HG03342 (cell line): ENCODE measurements around the gene TOX2.

Experiments used
- ATAC-seq: cut with Tn5 transposase; IDR thresholded peaks from one replicate; pipeline ENCODE4 v1.9.1; 2021; ENCODE audit warnings: mild to moderate bottlenecking, moderate library complexity; ENCODE audit not compliant: unreplicated experiment

Gene TOX2

DNA sequence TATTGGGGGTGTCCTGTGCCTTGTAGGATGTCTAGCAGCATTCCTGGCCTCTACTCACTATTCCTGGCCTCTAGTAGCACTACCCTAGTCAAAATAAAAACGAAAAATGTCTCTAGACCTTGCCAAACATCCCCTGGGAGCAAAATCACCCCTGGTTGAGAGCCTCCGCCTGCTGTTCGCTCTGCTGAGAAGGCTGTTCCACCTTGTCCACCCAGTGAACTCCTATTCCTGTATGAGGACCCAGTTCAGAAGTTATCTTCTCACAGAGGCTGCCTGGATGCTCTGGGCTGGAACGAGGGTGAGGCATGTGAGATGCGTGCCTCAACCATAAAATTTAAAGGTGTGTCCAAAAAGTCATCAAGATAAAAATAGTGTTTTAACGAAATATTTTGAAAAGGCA lies 101.9 kb downstream of the TOX2 start:
- ATAC-seq, result no peak

DNA sequence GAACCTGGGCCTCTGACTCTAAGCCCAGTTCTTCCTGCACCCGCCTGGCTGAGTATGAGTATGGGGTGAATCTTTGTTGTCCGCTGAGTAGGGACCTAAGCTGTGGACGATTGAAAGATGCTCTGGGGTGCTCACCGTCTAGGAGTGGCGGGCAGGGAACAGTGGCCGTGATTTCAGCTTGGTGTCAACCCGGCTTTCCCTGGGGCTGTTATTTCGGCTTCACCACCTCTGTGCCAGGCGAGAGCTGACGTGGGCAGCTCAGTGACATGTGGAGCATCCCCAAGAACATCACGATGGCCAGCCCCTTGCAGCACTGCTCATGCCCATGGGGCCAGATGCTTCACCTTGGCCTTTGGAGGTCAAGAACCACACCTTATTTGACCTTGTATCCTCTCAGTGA lies 102.6 kb downstream of the TOX2 start:
- ATAC-seq, result no peak

DNA sequence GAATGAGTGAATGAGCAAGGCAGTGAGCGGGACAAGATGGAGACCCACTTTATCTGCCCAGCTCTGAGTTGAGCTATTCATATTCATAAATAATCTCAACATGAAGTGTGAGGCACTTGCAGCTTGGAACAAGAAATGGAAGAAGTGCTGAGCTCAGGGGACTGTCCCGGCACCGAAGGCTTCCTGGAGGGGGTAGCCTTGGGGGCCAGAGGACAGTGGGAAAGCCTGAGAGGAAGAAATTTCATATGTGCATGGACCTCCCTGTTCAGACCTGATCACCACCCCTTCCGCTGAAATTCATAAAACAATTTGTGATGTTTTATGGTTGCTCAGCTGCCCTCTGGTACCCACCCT lies 103.2 kb downstream of the TOX2 start:
- no peak for ATAC-seq

DNA sequence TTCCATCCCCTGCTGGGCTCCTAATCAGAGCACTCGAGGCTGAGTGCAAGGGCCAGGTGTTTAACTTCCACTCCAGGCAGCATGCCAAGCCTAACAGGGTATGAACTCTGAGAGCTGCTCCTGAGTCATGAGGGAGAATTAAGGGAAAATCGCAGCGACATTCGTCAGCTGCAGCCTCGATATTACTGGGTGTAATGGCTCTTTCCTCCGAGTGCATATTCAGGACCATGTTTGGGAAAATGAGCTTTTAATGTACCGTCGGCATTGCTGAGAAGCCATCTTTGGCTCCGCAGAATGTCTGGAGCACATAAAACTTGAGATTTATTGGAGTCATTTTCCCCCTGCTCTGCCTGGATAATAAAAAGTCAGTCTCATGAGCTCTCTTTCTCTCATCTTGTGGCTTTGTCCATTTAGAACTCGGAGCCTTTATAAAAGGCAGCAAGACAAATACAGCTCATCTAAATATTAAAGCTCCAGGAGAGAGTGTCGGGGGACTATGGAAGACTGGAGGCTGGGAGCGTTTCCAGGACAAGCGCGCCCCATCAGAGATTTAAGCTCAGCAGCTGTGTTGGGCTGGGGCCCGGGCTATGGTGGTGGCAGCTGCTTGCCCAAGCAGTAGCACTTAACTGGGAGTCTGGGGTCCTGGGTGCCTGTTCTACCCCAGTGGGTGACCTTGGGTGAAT lies 103.7 kb downstream of the TOX2 start:
- ATAC-seq, result no peak

DNA sequence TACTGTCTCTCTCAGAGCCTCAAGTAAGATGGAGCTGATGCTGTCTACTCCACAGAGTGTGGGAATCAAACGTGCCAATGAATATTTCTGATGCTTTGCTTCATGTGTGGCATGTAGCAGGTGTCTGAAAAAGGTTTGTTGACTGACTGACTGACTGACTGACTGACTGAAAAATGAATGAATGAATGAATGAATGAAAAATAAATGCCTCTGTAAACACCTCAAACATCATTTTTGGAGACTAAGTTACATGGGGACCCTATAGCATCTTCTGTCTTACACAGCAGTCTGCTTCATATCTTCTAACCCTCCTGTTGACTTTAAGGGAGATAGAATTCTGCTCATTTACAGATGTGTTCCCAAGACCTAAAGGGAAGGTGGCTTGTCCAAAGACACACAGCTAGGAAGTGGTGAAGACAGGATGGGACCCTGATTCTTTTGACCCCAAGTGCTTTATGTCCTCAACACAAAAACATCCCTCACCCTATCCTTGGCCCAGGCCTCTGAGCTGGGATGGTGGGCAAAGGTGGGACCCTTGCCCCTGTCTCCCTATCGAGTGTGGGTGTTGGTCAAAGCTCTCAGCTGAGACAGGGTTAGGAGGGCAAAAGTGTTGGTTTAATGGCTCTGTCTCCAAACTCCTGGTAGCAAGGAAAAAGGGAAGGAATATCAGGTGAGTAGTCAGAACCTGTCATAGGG lies 104.4 kb downstream of the TOX2 start:
- ATAC-seq, result no peak

DNA sequence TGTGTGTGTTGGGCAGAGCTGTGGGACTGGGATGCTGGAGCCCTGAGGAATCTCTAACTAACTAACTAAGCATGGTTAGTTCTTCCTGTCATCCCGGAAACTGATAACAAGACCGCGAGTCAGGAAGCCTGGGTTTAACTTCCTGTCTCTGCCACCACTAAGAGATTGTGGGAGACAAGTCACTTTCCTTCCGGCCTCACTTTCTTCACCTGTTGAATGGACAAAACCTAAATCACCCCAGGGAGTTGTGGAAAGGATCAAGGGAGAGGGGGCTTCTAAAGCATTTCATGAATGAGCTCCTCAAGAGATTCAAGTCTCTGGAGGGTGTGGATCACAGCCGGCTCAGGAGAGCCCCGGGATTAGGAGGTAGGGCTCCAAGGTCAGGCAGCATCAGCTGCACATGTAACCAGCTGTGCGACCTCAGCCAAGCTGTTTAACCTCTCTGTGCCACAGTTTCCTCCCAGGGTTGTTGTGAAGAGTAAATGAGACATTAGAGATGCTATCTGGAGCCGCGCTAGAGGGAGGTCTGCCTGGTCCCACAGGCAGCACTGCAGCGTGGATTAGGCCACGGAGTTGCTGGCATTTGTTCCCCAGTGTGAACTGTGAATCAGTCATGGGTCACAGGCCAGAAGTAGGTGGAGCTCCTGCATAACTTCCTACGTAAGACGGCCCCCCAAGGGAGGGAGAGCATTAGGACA lies 105.1 kb downstream of the TOX2 start:
- no peak for ATAC-seq

DNA sequence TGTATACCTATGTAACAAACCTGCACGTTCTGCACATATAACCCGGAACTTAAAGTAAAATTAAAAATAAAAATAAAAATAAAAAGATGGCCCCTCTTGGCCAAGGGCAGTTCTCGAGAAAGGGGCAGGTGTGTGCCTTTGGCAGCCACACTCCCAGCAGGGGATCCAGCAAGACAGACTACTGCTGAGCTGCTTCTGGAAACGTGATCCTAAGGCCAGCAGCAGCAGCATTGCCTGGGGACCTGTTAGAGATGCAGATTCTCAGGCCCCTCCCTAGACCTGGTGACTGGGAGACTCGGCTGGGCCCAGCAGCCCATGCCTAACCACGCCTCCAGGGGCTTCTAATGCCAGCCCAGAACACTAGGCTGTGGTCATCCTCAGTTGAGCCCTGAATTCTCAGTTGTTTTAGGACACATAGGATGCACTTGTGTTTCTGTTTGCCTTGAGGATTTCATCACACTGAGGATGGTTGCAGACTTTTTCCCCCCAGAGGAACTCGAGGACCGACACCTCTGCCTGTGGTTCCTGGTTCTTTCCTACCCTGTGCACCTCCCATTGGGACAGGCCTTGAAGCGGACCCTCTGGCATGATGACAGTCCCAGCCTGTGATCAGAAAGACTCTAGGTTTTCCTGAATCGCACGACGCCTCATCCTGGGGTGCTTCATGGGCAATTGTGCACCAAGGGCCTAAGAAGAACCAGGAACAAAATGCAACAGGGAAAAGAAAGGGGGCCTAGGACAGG lies 105.9 kb downstream of the TOX2 start:
- no peak for ATAC-seq

DNA sequence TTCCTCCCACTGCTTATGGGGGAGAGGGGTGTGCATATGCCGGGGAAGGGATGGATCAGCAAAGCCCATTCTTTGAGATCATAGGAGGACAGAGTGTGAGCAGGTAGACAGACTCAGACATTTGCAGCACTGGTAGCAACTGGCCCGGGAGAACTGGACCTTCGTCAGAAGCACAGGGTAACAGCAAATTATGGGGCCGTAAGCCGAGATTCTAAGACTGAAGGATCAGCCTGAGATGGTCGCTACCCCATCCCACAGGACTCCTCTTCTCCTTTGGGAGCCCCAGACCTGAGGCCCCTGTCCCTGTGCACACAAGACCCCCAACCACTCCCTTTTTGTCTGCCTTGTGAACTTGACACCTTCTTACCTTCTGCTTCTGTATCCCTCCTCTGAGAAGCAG lies 106.5 kb downstream of the TOX2 start:
- ATAC-seq, result no peak

DNA sequence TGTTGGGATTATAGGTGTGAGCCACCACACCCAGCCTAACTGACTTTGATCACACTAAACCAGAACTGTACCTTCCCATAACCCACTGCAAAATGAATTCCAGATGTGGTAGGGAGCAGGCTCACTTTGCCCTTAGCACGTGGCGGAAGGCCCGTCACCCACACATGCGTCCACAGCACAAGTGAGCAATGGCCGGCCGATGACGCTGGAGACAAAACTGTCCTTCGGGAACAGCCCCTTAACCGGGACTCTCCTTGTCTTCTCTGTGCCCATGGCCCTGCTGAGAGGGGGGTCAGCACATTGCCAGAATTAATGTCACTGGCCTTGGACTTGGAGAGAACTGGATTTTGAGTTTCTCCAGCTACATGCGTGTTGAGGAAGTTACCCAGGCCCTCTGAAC lies 107.2 kb downstream of the TOX2 start:
- ATAC-seq, result no peak

DNA sequence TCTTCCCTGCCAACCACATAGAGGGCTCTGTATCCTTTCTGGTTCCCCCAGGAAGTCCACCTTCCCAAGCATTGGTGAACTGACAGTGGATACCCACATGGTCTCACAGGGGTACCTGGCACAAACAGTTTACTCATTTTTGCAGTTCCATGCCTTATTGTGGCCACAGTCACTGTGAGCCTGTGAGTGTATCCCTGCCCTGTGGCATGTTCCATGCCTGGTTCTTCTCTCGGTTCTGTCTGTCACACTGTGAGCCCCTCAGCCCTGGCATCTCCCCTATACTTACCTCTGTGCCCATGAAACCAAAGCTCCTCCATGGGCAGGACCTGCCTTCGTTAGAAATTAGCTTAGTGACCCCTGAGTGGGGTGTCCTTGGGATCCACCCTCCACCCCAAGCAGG lies 107.8 kb downstream of the TOX2 start:
- no peak for ATAC-seq

DNA sequence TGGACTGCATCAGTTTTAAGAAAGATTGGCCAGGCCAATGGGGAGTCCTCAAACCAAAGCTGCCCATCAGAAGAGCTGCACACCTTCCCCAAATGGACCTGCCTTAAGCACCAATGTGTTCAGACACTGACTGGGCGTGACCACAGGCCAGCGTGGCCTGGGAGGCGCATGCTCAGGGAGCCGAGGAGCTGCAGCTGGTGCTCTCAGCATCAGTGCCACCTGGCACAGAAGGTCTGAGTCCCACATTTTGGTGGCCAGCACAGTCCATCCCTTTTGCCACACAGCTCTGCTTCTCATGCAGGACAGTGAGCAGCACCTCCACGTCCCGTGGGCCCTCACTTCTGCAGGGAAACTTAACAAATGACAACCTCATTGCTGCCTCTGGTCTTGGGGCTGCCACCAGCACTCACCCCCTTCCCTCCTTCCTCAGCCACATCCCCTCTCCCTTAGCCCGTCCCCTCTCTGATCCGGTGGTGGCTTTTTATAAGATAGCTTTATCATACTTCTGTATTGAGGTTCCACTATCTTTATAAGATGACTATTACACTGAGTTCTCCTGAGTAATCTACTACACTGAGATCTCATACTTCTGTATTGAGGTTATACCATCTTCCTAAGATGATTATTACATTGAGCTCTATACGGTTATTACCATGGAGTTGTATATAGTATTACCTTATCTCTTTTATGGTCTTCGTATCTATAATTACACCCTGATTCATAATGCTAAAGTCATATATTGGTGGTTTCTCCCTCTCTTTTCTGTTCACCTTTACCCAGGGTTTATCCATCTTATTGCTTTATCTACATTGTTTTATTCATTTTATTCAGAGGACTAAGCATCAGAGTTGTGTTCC lies 109.1 kb downstream of the TOX2 start:
- ATAC-seq, result no peak

DNA sequence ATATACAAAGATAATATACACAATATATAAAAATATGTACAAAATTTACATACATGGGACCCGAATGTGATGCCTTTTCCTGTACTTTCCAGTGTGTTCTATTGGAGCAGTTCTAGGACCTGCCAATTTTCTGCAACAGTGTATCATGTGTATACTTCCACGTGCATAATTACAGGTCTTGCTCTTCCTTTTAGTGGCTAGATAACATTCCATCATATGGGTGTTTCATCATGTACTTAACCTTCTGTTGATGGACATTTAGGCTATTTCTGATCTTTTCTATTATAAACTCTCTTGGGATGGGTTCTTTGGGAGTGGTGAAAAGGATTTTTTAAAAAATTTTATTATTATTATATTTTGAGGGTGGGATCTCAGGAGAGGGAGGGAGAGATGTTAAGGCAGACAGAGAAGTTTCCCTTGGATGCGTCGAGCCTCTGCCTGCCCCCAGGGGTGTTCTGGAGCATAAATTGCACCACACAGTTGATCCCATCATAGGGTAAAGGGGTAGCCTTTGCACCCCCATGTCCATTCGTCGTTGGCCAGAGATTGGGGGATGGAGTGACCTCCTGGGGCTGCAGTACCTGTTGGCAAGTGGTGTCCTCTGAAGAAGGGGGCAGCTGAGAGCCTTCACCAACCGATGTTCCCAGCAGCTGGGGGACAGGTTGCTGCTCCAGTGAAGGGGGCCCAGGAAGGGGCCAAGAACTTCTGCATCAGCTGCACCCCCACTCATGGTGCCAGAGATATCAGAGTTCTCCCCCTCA lies 110.3 kb downstream of the TOX2 start:
- ATAC-seq, result no peak

DNA sequence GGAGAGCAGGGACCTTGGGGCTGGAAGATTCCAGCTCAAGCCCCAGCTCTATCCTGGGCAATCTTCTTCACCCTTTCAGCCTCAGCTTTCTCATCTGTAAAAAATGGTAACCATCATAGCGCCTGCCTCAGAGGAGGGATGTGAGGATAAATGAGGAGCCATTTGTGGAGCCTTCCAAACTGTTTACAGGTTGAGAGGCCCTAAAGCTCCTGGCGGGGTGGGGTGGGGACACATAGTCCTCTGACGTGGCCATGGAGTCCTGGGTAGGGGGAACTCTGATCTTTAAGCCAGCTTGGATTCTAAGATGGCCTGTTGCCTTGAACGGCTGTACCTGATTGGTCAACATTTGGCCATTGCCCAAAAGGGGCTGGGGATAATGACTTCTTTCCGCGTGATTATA lies 111.1 kb downstream of the TOX2 start:
- ATAC-seq, result no peak

DNA sequence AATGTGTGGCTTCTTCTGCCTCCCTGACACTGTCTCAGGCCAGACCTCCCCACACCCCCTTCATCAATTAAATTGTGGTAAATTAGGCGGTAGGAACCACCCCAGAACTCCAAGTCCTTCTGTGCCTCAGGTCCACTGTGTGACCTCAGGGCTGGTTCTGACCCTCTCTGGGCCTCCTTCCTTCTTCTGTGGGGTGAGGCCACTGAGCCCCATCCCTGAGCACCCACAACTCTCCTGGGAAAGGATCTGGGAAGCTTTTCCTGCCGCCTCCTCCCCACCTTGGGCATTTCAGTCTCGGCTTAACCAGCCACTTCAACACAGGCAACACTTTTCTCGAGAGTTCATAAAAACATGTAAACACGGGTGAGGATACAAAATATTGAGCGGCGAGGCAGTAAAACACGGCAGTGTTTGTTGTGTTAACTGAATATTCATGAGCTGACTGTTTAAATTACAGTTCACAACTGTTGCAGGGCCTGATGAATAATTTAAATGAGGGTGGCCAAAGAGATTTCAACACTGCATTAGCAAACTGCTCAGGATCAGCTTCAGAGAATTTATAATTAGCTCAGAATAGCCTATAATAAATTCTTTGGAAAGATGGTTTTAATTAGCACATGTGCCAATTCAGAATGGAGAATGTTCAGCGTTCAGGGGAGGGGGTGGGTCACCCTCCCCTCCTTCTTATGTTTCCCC lies 112.1 kb downstream of the TOX2 start:
- ATAC-seq, result no peak

DNA sequence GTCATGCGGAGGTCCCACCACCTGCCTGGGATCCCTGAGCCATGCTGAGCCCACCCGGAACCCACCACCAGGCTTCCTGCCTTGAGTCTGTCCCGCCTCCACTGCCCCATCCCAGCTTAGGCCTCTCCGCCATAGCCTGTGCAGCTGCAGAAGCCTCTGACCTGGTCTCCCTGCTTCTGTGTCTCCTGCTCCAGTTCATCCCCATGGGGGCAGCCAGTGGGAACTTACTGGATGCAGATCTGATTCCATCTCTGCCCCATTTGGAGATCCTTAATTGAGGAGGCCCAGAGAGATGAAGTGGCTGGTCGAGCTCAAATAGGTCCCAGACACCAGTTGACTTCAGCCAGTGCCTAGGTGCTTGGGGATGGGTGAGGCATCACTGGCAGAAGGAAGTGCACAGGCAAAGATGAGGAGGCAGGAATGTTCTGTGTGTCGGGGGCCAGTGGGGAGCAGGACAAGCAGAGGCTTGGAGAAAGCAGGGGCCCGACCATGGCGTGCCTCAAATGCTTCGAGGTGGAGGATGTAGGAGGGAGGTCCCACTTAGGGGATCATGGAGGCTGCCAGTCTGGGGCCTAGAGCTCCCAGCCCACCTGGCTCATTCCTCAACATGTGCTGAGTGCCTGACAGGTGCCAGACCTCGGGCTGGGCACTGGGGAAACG lies 112.8 kb downstream of the TOX2 start:
- ATAC-seq, result no peak

DNA sequence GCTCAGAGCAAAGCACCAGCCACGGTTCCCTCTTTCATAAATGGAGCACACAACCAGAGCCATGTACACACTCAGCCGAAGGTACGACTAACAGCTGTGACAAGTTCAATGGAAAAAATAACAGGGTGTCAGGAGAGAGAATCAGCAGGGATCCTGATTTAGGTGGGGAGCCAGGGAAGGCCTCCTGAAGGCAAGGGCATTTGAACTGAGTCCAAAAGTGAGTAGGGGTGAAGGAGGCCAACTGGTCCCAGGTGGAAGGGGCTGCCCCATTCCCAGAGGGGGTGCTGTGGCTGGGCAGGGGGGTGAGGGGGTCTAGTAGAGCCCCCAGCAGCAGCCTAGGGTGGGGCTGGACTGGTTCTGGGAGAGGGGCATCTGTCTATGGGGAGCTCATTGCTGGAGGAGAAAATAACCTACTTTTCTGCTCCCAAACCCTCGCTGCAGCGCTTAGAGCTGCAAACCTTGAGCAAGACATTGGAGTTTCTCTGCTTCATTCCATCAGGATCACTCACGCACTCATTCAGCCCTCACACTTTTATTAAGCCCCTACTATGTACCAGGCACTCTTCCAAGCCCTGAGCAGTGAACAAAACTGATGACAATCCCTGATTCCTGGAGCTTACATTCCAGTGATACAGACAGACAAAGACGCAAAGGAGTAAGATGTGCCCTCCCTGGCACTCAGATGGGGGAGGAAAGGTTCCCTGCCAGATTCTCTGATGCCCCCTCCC lies 113.5 kb downstream of the TOX2 start:
- ATAC-seq, result no peak

DNA sequence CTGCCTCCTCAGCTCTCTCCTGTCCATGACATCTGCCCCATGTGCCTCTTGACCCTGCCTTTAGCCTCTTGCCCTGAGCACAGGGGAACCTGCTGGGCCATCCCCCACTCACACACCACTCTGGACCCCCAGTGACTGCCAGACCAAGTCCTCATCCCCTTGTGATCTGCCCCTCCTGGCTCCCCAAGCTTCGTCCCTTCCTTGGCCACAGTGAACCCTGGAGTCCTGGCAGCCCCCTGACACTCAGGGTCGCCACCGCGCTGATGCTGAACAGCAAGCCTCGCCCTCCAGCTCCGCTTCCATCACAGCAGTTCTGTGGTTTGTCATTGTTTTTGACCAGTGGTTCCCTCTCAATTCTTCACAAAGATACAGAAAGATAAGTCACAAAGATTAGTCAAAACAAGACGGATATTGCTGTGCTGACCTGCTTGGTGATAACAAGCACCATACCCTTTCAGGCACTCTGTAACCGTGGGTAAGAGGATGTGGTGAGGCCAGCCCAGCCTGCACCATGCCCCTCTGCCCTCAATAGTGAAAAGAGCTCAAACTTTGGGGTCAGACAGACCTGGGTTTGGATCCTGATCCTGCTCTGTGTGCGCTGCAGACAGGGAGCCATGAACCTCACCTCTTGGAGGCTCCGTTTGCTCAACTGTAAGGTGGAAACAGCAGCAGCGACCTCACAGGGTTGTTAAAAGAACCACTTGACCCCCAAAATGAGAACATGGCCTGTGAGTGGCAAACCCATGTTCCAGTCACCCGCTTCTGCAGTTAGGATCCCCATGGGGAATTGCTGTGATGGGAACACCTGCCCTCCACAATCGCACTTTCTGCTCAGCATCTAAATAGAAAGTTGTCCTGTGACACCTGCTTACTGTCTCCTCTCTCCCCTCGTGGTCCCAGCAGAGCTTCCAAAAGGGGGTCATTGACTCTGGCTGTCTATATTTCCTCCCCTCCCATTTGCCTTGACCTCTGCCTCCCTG lies 114.5 kb downstream of the TOX2 start:
- no peak for ATAC-seq
